SIG-M5 (cell line): ENCODE measurements around the gene ARMC7.
"Not testable (repeated sequence)": the region's sequence is repeated elsewhere in the genome, so short reads cannot be mapped to it uniquely, and the experiment has no call there.

Experiments
- DNase-seq: peaks from one replicate; lab custom pipeline; 2025; lab: John Stamatoyannopoulos, UW

Gene ARMC7

GRCh38 chr17:75130059-75130631 lies 20.4 kb downstream of the ARMC7 start:
- no peak for DNase-seq

GRCh38 chr17:75130632-75131277 lies 21.0 kb downstream of the ARMC7 start:
- no peak for DNase-seq

GRCh38 chr17:75131278-75132017 lies 21.7 kb downstream of the ARMC7 start, which contains the start of gene NT5C:
Gene NT5C (minus strand): TSS chr17:75131742. CDS start chr17:75131707, 35 bp downstream.
- no peak for DNase-seq

GRCh38 chr17:75132018-75133000 lies 22.5 kb downstream of the ARMC7 start:
- DNase-seq: not testable (repeated sequence)

GRCh38 chr17:75133001-75133400 lies 23.2 kb downstream of the ARMC7 start:
- no peak for DNase-seq

- DNase-seq: not testable (repeated sequence)
These were observed 24.0 kb downstream of the ARMC7 start for GRCh38 chr17:75133607-75134347.

GRCh38 chr17:75135452-75135851 lies 25.7 kb downstream of the ARMC7 start:
- DNase-seq: no peak

GRCh38 chr17:75135946-75136345 lies 26.2 kb downstream of the ARMC7 start:
- DNase-seq: no peak

- DNase-seq: not testable (repeated sequence)
These were observed 28.0 kb downstream of the ARMC7 start for GRCh38 chr17:75137762-75138161.

- DNase-seq: no peak
These were observed 28.8 kb downstream of the ARMC7 start for GRCh38 chr17:75138519-75138918.

- no peak for DNase-seq
These were observed 32.6 kb downstream of the ARMC7 start for GRCh38 chr17:75142236-75142971.

- no peak for DNase-seq
These were observed 35.2 kb downstream of the ARMC7 start for GRCh38 chr17:75144816-75145512.

GRCh38 chr17:75146592-75146991 lies 36.8 kb downstream of the ARMC7 start:
- DNase-seq: no peak

- no peak for DNase-seq
These were observed 38.2 kb downstream of the ARMC7 start for GRCh38 chr17:75147878-75148546.

- DNase-seq: no peak
These were observed 42.2 kb downstream of the ARMC7 start for GRCh38 chr17:75151930-75152329.

GRCh38 chr17:75152523-75152921 lies 42.8 kb downstream of the ARMC7 start:
- DNase-seq: no peak

GRCh38 chr17:75152922-75153779 lies 43.4 kb downstream of the ARMC7 start:
- no peak for DNase-seq

GRCh38 chr17:75153780-75154194 lies 44.0 kb downstream of the ARMC7 start:
- no peak for DNase-seq
